Frontal cortex (tissue), 4 donors: ENCODE measurements around the gene SPATC1L. TPM values are rescaled to one million over a fixed set of nuclear protein-coding genes. Genes with fewer than 3 reads are reported as not detected.
"Not testable (repeated sequence)": the region's sequence is repeated elsewhere in the genome, so short reads cannot be mapped to it uniquely, and the experiment has no call there.

Source experiments
- DNase-seq, 2 donors: peaks; one replicate each; pipeline ENCODE4 v3.0.0; 2012; ENCODE audit warnings: low spot score in 2 of 2
- FAIRE-seq: peaks from 2 replicates; lab custom pipeline; 2012; peaks lifted over from hg19 to GRCh38; lab: Jason Lieb, UNC
- total RNA-seq: library from RNA; depleted of rRNA; stranded (reverse); fragments of >200 nt; gene quantifications from one replicate; pipeline ENCODE4 v1.2.3, GENCODE V29; 2014
- donor health status: control.
- donor health status: control.
- donor health status: control.

SPATC1L gene
- total RNA-seq, 1 donor from 2014 or later: 4.9 TPM

DNA sequence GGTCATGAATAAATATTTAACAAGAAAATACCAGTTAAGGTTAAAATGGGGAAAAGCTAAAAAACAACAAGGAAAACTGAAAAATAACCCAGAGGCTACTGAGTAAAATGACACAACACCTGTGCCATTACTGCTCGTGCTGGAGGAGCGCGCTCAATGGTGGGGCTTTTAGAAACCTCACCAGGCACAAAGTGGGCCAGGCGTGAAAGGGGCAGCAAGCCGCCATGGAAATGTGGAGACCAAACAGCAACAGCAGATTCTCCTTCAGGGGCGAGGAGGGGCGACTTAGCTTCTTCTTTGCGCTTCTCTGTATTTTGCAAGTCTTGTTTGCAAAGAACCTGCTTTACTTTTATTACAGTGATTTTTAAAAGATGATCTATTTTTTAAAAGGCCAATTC is 18.9 kb upstream of the SPATC1L start:
- DNase-seq (no peak), FAIRE-seq (no peak)

DNA sequence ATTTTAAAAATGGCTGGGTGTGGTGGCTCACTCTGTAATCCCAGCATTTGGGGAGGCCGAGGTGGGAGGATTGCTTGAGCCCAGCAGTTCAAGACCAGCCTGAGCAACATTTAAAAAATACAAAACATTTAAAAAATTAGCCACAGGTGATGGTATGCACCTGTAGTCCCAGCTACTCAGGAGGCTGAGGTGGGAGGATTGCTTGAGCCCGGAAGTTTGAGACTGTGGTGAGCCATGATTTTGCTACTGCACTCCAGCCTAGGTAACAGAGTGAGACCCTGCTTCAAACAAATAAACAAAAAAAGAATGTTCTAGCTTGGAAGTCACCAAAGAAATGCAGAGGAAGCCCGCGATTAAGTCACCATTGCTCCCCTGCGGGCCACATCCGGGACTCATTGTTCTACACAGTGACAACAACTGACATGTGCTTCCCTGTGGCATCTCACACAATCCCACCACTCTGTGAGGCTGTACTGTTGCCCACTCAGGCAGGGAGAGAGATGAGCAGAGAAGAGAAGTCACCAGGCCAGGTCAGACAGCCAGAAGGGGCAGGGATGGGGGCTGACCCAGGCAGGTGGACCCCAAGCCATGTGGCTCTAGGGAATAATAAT is 18.4 kb upstream of the SPATC1L start:
- DNase-seq: no peak
- no peak for FAIRE-seq

GRCh38 chr21:46200877-46201803 is 16.9 kb upstream of the SPATC1L start:
- FAIRE-seq, DNase-seq: not testable (repeated sequence)

DNA sequence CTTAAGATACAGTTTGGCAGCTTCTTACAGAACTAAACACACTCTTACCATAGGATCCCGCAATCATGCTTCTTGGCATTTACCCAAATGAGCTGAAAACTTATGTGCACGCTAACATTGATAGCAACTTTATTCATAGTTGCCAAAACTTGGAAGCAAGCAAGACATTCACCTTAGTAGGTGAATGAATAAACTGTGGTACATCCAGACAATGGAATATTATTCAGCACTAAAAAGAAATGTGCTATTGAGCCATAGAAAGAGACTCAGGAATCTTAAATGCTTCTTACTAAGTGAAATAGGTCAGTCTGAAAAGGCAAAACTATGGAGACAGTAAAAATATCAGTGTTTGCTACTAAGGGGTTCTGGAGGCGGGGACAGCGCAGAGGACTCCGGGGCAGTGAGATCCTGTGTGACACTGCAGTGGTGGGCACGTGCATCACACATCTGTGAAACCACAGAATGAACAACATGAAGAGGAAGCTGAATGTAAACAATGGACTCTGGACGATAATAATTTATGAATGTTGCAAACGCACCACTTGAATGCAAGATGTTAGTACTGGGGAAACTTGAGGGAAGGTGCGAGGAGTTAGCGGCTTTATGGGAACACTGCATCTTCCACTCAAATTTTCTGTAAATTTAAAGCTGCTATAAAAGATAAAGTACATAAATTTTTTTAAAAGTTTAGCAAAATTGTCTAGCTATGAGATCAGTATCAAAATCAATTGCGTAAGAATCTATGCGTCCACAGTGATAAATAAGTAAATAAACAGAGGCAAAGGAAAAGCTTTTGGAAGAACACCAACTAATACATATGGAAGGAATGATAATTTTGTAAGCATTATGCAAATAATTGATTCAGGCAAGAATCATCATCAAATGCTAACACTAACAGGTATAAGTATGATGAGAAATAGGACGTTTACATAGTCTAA is 15.4 kb upstream of the SPATC1L start:
- DNase-seq (no peak), FAIRE-seq (no peak)

DNA sequence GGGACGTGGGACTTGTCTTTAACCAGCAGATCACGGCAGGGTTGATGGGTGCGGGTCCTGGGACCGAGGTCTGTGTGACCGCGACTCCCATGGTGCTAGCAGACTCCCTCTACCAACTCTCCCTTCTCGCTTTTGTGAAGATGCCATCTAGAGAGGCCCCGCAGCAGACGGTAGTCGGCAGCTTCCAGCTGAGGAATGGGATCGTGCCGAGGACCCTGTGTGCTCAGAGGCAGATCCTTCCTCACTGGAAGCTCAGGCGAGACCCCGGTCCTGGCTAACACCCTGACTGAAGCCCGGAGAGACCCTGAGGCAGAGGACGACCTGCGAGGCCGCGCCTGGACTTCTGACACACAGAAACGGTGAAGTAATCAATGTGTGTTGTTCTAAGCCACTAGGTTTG is 12.5 kb upstream of the SPATC1L start:
- no peak for DNase-seq
- no peak for FAIRE-seq

DNA sequence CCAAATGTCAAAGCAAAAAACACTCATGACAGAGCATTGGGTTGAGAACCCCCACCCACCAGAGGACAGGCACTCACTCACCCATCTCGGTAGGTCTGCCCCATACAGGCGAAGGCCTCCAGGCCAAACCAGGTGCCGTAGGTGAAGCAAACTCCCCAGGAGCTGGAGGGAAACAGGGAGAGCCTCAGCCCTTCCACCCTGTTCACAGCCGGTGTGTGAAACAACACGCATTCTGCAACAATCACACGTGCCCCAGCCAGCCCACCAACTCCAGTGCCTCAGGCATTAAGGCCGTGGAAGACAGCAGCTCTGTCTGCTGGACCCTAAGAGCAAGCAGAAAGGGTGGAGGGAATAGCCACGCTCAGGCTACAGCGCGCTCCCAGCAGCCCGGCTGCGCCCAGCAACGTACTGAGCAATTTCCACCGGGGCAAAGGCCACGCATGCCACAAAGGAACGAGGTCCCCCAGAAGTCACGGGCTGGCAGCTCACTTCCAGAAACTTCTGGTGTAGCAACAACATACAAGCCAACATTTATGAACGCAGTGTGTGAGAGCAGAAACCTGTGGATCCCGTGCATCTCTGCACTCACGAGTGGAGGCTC is 11.4 kb upstream of the SPATC1L start:
- FAIRE-seq: no peak
- DNase-seq: no peak

GRCh38 chr21:46194374-46195334 is 10.4 kb upstream of the SPATC1L start:
- FAIRE-seq (no peak), DNase-seq (no peak)

DNA sequence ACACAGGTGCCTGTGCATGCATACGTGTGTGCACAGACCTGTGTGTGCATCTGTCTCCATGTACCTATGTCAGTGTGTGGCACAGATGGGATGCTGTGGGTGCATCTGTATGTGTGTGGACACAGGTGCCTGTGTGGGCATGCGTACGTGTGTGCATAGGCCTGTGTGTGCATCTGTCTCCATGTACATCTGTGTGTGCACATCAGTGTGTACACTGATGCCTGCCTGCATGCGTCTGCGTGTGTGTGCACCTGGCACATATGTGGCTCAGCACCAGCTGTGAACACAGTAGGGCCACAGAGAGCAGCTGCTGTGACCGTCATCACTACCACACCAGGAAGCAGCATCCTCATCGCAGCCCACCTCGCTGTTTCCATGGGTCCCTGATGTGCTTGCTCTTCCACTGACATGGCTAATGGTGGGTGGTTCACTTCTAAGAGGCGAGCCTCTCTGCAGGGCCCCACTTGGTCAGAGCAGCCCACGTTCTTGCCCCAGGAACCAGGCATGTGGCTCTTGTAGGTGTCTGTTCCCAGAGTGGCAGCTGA is 9.6 kb upstream of the SPATC1L start:
- FAIRE-seq (no peak), DNase-seq (no peak)

- no peak for FAIRE-seq
- no peak for DNase-seq
Measured at GRCh38 chr21:46191686-46192575, 7.7 kb upstream of the SPATC1L start.

DNA sequence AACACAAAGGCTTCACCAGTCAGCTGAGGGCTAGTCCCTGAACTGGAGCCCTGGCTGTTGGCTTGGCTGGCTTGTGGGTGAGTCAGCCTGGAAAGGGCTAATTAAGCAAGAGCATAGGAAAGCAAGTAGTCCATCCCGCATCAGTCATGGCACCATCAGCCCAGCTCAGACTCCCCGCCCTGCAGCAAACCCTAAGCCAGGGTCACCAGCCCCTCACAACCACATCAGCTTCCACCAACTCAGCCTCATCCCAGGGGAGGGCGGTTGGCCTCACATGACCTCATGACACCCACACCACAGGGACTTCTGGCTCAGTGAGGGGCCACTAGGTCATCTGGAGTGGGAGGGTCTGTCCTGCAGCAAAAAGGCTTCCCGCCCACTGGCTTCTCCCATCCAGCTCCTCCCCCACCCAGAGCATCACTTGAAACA is 7.0 kb upstream of the SPATC1L start:
- no peak for DNase-seq
- FAIRE-seq: no peak

GRCh38 chr21:46190491-46191131 is 6.4 kb upstream of the SPATC1L start:
- no peak for DNase-seq
- no peak for FAIRE-seq

GRCh38 chr21:46189959-46190490 is 5.8 kb upstream of the SPATC1L start:
- FAIRE-seq (no peak), DNase-seq (no peak)

GRCh38 chr21:46189213-46189958 is 5.1 kb upstream of the SPATC1L start:
- no peak for FAIRE-seq

DNA sequence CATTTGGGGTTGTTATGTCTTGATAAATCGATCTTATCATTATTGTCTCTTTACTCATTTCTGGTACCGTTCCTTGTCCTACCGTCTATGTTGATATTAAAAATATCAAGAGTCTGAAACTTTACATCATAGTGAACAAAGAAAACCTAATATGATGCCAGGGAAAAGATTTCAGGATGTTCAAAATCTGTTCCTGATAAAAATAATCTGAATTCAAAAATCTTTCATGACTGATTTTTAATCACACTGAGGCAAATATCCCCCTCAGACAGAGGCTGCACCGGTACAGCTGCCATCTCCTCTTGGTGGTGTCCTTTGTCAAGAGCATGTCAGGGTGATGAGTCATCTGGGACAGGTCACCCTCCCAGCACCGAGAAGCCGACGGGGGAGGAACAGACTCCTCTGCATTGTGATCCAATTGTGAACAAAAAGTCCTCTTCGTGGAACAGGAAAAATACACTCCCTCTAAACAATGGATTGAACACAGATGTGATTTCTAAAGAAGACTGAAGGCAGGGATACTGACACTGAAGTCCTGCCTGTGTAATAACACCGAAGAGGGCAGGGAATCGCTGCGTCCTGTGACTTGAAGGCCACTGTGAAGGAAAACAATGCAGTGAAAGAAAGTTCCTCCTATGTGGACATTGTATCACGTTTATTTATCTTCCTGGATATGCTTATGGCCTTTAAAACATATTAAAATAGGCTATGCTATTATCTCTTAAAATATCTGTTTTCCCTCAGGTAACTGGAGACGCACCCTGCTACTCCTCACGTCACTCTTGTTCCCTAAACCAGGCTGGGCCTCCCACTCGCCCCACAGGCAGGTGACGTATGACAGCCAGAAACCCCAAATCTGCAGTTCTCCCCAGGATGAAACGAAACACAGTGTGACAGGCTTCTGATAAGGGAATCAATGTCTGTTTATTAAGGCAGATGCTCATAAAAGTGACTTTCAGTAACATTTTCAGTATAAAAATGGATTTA is 4.3 kb upstream of the SPATC1L start:
- DNase-seq (peak in 1 of 2 donors; percentile 59), FAIRE-seq (no peak)

More at GRCh38 chr21:46189213-46189958, 5.1 kb upstream of the SPATC1L start:
- no peak for DNase-seq

DNA sequence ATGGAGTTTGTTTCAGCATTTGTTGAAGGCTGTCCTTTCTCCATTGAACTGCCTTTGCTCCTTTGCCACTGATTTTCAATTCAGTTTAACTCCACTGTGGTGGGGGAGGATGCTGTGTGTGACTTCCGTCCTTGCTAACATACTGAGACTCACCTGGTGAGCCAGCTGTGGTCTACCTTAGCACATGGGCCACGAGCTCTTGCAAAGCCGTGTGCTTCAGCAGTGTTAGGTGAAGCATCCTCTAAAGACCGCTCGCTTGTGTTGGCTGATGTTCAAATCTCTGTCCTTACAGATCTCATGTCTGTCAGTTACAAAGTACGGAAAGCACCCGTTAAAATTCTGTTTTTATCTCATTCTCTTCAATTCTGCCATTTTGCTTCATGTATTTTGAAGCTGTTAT is 3.6 kb upstream of the SPATC1L start:
- DNase-seq (no peak), FAIRE-seq (no peak)
